ENCODE data around the gene IDS. TPM values are rescaled to one million over a fixed set of nuclear protein-coding genes. Genes with fewer than 3 reads are reported as not detected.
A peak's percentile ranks its signal among the peaks of the same experiment; 100 is the strongest.
"Not testable (repeated sequence)": the region's sequence is repeated elsewhere in the genome, so short reads cannot be mapped to it uniquely, and the experiment has no call there.

The IDS gene, protein sequence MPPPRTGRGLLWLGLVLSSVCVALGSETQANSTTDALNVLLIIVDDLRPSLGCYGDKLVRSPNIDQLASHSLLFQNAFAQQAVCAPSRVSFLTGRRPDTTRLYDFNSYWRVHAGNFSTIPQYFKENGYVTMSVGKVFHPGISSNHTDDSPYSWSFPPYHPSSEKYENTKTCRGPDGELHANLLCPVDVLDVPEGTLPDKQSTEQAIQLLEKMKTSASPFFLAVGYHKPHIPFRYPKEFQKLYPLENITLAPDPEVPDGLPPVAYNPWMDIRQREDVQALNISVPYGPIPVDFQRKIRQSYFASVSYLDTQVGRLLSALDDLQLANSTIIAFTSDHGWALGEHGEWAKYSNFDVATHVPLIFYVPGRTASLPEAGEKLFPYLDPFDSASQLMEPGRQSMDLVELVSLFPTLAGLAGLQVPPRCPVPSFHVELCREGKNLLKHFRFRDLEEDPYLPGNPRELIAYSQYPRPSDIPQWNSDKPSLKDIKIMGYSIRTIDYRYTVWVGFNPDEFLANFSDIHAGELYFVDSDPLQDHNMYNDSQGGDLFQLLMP
- polyA plus RNA-seq (ENCODE audit: insufficient read length in 3 of 3): 10 to 100 TPM; 29.7 to 47.5 (median 33.0) TPM
- long read RNA-seq, donor 1, full-length matches to known transcripts: 3 of 3 reads
- long read RNA-seq, donor 1, partial matches to known transcripts: 0 of 3 reads
- long read RNA-seq, donor 1, other reads (novel, unspliced or antisense): 0 of 3 reads
- long read RNA-seq, donor 2, full-length matches to known transcripts: 5 of 5 reads
- long read RNA-seq, donor 2, partial matches to known transcripts: 0 of 5 reads
- long read RNA-seq, donor 2, other reads (novel, unspliced or antisense): 0 of 5 reads
- long read RNA-seq, donor 3, full-length matches to known transcripts: 10 of 10 reads
- long read RNA-seq, donor 3, partial matches to known transcripts: 0 of 10 reads
- long read RNA-seq, donor 3, other reads (novel, unspliced or antisense): 0 of 10 reads
- long read RNA-seq, donor 4, full-length matches to known transcripts: 4 of 4 reads
- long read RNA-seq, donor 4, partial matches to known transcripts: 0 of 4 reads
- long read RNA-seq, donor 4, other reads (novel, unspliced or antisense): 0 of 4 reads
- long read RNA-seq, donor 5, full-length matches to known transcripts: 15 of 20 reads
- long read RNA-seq, donor 5, partial matches to known transcripts: 5 of 20 reads
- long read RNA-seq, donor 5, other reads (novel, unspliced or antisense): 0 of 20 reads
- long read RNA-seq, donor 6, full-length matches to known transcripts: 7 of 7 reads
- long read RNA-seq, donor 6, partial matches to known transcripts: 0 of 7 reads
- long read RNA-seq, donor 6, other reads (novel, unspliced or antisense): 0 of 7 reads
- long read RNA-seq, donor 7, full-length matches to known transcripts: 7 of 7 reads
- long read RNA-seq, donor 7, partial matches to known transcripts: 0 of 7 reads
- long read RNA-seq, donor 7, other reads (novel, unspliced or antisense): 0 of 7 reads
- long read RNA-seq, donor 8, full-length matches to known transcripts: 8 of 8 reads
- long read RNA-seq, donor 8, partial matches to known transcripts: 0 of 8 reads
- long read RNA-seq, donor 8, other reads (novel, unspliced or antisense): 0 of 8 reads
- long read RNA-seq, donor 9, full-length matches to known transcripts: 7 of 7 reads
- long read RNA-seq, donor 9, partial matches to known transcripts: 0 of 7 reads
- long read RNA-seq, donor 9, other reads (novel, unspliced or antisense): 0 of 7 reads
- long read RNA-seq, donor 10, full-length matches to known transcripts: 10 of 10 reads
- long read RNA-seq, donor 10, partial matches to known transcripts: 0 of 10 reads
- long read RNA-seq, donor 10, other reads (novel, unspliced or antisense): 0 of 10 reads
- long read RNA-seq, donor 11, full-length matches to known transcripts: 9 of 9 reads
- long read RNA-seq, donor 11, partial matches to known transcripts: 0 of 9 reads
- long read RNA-seq, donor 11, other reads (novel, unspliced or antisense): 0 of 9 reads
- long read RNA-seq, donor 12, full-length matches to known transcripts: 4 of 4 reads
- long read RNA-seq, donor 12, partial matches to known transcripts: 0 of 4 reads
- long read RNA-seq, donor 12, other reads (novel, unspliced or antisense): 0 of 4 reads
- long read RNA-seq, donor 13, full-length matches to known transcripts: 10 of 10 reads
- long read RNA-seq, donor 13, partial matches to known transcripts: 0 of 10 reads
- long read RNA-seq, donor 13, other reads (novel, unspliced or antisense): 0 of 10 reads
- long read RNA-seq, donor 14, full-length matches to known transcripts: 8 of 8 reads
- long read RNA-seq, donor 14, partial matches to known transcripts: 0 of 8 reads
- long read RNA-seq, donor 14, other reads (novel, unspliced or antisense): 0 of 8 reads
- long read RNA-seq, donor 15, full-length matches to known transcripts: 1 of 1 reads
- long read RNA-seq, donor 15, partial matches to known transcripts: 0 of 1 reads
- long read RNA-seq, donor 15, other reads (novel, unspliced or antisense): 0 of 1 reads
- long read RNA-seq, donor 16, full-length matches to known transcripts: 26 of 26 reads
- long read RNA-seq, donor 16, partial matches to known transcripts: 0 of 26 reads
- long read RNA-seq, donor 16, other reads (novel, unspliced or antisense): 0 of 26 reads

DNA sequence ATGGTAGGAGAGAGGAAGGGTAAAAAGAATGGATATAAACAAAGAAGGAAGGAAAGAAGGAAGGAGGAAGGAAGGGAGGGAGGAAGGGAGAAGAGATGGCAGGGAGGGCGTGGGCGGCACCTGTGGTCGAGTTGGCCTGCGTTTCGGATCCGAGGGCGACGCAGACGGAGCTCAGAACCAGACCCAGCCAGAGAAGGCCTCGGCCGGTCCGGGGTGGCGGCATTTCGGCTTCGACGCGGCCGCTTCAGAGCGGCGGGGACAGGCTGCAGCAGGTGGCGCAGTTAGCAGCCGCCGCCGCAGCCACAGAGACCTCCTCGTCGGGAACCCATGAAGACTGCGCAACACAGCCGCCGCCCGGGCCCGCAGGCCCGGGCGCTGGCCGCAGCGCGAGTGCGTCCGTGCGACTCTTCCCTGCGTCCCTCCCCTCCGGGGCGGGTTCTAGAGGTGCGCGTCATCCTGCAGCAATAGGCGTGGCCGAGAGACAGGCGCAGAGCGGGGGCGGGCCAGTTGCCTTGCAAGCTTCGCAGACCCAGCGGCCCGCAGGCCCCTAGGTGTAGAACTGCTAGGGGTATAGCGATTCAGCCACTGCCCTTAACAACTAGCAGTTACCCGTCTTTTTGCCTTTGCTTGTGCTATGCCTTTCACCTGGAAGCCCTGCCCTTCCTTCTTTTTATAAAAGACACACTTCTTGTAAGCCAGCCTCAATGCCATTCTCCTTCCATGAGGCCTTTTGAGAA is at the start of gene IDS:
Gene IDS (minus strand): TSS at position 392 of the 737 bp plus-strand sequence. CDS start 169 bp downstream, at position 223.
- peak; percentile 41 to 84 (median 74) for DNase-seq (ENCODE audit: extremely low read depth in 1 of 11, low read depth in 9 of 11, low spot score in 4 of 11)

DNA sequence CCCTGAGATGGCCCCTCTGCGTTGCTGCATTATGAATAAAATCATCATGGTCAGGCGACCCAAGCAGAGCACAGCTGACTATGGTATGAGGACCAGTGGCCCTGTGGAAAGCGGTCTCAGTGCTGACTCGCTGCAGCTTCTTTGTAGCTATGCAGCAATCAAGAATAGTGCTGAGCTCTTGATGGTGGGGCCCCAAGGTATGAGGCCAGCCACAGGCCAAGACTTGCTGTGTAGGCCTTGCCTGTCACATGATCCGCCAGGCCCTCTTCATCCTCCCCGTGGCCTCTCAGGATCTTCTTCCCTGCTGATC is 46.8 kb upstream of the IDS start:
- DNase-seq (ENCODE audit: extremely low read depth in 1 of 11, low read depth in 9 of 11, low spot score in 4 of 11): not testable (repeated sequence)

DNA sequence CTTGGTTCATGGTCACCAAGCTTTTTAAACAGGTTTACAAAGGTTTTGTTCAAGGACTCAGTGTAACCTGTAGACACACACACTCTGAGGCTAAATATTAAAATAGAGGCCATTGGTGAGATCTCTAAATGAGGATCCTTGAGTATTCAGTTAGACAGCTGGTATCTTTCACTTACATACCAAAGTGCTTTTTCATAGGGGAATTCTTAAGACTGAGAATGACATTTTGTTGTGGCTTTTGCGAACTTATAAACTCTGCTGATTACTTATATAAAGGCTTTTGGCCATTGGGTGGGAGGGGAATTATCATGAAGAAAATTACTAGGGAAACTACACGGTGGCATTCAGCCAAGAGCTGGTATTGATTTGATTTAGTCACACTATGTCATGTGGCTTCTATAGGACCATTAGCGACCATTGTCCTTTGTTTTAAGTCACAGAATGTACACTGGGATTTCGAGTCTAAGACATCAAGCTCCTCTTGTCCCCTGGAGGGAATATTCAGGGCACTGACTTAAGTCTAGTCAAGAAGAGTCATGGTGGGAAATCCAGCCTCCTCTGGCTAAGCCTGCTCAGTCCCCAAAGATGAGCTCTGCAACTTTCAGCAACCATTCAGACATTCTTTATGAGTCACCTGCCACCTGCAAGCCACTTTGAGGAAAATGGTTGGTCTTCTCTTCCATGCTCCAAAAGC is 46.3 kb upstream of the IDS start:
- not testable (repeated sequence) for DNase-seq (ENCODE audit: extremely low read depth in 1 of 11, low read depth in 9 of 11, low spot score in 4 of 11)

DNA sequence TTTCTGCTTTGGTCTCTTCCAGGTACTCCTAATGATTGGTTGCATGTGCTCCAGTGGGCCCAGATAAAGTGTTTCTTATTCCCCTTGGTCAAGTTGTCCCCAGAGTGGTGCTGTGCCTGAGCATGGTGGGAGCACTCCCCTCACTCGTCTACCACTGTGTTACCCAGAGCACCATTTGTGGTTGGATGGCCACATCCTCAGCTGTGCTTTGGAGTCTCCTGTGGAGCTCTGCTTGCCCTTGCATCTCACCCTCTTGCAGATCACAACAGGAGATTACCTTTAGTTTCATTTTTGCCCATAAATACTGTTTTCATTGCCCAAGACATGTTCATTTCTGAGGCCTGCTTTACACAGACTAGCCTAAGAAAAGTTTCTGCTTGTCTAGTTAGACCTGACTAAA is 45.3 kb upstream of the IDS start:
- not testable (repeated sequence) for DNase-seq (ENCODE audit: extremely low read depth in 1 of 11, low read depth in 9 of 11, low spot score in 4 of 11)

DNA sequence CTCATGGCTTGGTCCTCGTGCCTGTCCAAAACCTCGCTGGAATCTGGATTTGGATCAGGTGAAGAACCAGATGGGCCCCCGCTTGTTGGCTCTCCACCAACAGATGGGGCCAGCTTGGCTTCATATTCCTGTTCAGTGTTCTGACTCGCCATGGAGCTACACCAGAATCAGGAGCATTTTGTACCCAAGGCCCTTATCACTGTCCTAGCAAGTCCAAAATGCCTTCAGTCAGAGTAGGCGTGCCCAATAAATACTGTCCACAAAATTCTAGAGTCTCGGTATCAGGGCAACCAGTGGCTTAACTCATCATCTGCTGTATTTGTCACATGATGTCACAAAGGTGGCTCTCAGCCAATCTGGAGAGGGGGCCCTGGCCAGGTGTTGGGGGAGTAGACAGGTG is 44.6 kb upstream of the IDS start, which contains the start of gene HSFX3:
Gene HSFX3 (minus strand): TSS at position 224 of the 400 bp plus-strand sequence. CDS start 72 bp downstream, at position 152.
- DNase-seq (ENCODE audit: extremely low read depth in 1 of 11, low read depth in 9 of 11, low spot score in 4 of 11): not testable (repeated sequence)

DNA sequence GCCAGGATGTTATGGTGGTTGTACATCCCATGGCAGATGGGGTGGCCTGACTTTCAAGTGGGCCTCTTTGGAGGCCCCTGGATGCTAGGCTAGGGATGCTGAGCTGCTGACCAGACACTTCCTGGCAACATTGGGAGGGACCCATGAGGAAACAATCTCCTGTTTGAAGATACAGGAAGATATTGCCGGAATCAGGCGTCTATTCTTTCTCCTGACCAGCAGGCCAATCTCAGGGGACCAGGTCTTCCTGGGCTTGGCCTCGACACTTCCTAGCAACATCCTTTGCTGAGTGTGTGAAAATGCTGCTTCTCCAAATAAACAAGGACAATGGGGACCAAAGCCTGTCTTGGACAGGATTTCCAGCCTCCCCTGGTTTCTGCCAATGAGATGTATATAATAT is 42.7 kb upstream of the IDS start:
- not testable (repeated sequence) for DNase-seq (ENCODE audit: extremely low read depth in 1 of 11, low read depth in 9 of 11, low spot score in 4 of 11)

DNA sequence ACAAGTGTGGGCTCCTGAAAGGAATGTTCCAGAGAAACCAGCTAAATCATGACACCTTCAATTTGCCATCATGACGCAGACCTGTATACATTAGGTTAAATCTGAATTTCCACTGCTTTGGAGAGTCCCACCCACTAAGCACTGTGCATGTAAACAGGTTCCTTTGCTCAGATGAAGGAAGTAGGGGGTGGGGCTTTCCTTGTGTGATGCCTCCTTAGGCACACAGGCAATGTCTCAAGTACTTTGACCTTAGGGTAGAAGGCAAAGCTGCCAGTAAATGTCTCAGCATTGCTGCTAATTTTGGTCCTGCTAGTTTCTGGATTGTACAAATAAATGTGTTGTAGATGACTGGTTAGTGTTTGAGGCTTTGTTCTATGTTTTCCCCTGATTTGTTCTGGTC is 41.9 kb upstream of the IDS start:
- DNase-seq (ENCODE audit: extremely low read depth in 1 of 11, low read depth in 9 of 11, low spot score in 4 of 11): not testable (repeated sequence)

DNA sequence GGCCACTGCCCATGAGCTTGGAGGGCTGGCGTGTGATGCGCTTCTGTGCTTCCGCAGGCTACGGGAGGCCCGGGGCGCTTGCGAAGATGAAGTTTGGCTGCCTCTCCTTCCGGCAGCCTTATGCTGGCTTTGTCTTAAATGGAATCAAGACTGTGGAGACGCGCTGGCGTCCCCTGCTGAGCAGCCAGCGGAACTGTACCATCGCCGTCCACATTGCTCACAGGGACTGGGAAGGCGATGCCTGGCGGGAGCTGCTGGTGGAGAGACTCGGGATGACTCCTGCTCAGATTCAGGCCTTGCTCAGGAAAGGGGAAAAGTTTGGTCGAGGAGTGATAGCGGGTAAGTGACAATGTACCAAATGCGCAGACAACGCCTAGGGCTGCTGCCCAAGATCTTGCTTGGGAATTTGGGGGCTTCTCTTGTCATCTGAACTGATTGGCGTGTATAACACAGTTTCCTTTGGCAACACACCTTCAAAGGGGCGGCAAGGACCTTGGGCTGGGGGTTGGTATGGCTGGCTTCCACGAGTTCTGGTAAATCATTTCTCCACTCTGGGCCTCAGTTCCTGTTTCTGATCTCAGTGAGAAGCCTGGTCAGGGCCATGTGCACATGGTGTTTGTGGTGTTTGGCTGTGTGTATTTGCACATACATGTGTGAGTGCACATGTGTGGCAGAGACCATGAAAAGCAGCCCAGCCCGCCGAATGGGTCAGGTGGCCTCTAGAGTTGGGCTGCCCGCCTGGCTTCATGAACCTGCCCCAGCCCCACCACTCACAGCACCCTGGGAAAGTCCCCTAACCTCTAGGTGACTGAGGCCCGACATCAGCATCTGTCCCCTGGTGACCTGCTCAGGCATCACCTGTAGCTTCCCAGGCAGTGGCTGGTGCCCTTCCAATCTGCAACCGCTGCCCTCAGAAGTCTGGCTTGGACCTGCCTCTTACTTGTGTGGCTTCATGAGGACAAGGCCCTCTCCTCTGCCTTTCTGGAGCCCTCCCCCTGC is 40.7 kb upstream of the IDS start:
- not testable (repeated sequence) for DNase-seq (ENCODE audit: extremely low read depth in 1 of 11, low read depth in 9 of 11, low spot score in 4 of 11)

DNA sequence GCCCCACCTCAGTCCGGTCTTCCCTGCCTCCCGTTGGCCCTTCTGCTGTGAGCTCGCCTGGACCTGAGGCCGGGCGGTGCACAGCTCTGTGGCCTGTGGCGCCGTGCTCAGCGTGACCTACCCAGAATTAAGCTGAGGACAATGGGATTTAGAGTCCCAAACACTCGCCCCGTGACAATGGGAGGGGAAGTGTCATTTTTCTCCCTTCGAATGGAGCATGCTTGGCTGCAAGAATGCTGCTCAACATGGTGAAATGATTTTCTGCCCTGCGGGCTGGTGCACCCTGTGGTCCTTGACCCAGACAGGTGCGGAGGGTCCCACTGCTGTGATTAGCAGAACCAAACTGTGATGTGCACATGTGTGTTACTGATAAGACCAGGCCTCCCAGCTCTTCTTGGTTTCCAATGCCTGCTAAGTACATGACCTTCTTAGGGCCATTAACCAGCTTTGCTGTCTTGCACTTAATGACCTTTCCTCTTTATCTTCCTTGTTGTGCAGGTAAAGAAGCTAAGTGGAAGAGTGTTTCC is 36.5 kb upstream of the IDS start:
- no peak for DNase-seq (ENCODE audit: extremely low read depth in 1 of 11, low read depth in 9 of 11, low spot score in 4 of 11)

DNA sequence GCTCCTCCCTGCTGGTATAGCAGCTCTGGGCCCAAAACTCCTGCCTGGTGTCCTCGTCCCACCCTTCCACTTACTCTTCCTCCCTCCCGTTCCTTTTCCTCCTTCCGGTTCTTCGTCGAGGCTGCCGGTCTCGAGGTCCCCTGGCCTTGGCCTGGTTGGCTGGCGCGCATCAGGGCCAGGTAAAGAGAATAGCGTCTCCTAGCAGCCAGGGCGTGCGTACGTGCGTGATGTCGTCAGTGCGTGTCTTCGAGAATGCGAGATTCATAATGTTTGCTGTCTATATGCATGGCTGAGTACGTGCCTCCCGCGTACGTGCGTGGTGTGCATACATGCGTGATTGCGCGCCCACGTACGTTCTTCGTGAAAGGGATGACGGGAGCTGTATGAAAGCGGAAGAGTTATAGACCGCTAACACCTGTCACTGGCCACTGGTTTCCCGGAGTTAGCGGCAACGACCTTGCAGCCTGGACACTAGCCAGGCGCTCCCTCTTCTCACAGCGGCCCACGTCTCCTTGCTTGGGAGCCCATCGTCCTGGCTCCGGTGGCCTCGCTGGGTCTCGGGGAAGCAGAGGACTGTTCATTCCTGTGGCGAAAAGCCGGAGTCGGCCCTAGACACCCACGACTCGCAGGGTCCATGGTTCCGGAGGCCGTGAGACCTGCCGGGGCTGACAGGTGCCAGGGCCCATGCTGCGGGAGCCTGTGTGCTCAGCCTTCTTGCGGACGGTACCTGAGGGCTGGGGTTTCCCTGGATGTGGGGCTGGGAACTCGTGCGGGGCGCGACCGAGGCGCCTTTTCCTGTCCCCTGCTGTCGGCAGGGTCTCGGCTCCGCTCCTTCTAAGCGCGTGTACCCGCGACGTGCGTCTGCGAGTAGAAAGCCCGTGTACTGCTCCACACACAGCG is 35.8 kb upstream of the IDS start, which contains the start of gene EOLA1:
Gene EOLA1 (plus strand): TSS at position 392 of the 900 bp plus-strand sequence. CDS start 4,619 bp downstream, outside the sequence.
- peak in 9 of 11 donors; percentile 2 to 82 (median 75) for DNase-seq (ENCODE audit: extremely low read depth in 1 of 11, low read depth in 9 of 11, low spot score in 4 of 11)

DNA sequence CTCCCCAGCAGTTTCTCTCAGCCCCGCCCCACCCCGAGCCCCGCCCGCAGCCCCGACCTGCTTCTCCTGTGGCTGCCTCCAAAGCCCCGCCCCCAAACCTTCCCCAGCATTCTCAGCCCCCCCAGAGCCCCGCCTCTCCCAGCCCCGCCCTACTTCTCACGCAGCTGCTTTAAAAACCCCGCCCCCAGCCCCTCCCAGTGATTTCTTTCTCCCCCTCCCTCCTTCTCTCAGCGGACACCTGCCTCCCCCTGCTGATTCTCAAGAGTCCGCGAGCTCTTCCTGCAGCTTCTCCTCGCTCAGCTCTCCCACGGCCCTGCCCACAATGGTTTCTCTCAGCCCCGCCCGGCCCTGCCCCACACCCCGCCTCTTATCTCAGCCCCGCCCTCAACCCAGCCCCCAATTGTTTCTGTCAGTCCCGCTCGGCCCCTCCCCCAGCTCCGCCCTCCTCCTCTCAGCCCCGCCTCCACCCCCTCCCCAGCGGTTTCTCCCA is 35.1 kb upstream of the IDS start:
- DNase-seq (ENCODE audit: extremely low read depth in 1 of 11, low read depth in 9 of 11, low spot score in 4 of 11): peak; percentile 61 to 84 (median 76)
